GM04503 (cell line): ENCODE results near the gene UBE4B.
"Not testable (repeated sequence)": the region's sequence is repeated elsewhere in the genome, so short reads cannot be mapped to it uniquely, and the experiment has no call there.

Experiments used
- DNase-seq: peaks from one replicate; pipeline ENCODE4 v3.0.0-alpha.2; 2012; ENCODE audit warnings: low read depth

The UBE4B gene

GRCh38 chr1:10210841-10211804 lies 178.4 kb downstream of the UBE4B start:
- peak; percentile 88 for DNase-seq

- DNase-seq, result no peak
Measured at GRCh38 chr1:10211805-10212410, 179.2 kb downstream of the UBE4B start.

- no peak for DNase-seq
Measured at GRCh38 chr1:10212476-10212875, 179.7 kb downstream of the UBE4B start.

GRCh38 chr1:10213186-10213705 lies 180.5 kb downstream of the UBE4B start:
- no peak for DNase-seq

DNA sequence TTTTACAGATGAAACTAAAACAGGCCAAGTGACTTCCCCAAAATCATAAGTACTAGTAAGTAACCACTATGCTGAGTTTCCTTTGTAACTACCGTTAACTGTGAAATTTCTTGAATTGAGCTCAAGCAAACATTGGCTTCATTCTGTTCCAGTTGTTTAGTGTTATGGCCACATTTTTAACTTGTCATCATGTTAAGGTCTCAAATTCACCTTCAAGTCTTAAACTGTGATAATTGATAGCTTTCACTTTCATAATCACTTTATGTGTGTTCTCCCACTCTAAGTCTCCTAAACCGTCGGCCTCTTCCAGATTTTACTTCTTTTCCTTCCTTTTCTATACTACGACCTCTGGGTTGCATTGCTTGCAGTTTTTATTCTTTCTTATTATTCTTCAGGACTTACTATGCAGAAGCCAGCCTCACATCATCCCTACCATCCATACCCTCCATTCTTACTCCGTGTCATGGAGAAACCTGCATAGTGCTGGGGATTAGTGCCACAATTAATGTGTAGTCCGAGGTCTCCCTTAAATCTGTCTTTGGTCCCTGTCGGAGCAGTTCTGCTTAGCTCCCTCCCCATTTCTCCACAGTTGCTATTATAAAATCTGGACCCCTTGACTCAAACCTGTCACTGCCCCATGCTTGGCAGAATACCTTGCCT lies 183.5 kb downstream of the UBE4B start:
- no peak for DNase-seq

DNA sequence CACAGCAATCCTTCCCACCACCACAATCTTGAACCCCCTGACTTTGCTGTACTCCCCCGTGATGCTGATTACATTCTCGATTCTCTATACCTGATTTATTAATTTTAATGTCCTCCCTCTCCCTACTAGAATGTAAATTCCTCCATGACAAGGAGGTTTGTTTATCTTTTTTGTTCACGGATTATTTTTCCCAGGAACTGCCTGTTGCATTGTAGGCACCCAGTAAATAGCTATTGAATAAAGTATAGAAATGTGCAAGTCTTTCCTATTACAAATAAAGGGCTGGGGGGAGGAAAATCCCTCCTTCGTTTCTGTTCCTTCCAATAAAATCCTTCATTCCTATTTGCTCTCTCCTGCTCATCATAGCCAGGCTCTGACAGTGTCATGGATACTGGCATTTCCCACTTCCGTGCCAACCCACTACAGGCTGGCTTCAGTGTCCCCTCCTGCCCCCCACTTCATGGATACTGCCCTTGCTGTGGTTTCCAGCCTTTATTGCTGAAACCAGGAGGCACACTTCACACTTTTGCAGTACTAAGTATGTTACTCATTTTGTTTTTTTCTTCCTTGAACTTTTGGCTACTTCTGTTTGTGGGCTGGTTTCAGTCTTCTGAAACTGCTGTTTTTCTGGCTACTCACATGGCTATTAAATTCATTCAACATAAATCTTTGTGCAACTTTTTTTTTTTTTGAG lies 185.1 kb downstream of the UBE4B start:
- peak; percentile 76 for DNase-seq

DNA sequence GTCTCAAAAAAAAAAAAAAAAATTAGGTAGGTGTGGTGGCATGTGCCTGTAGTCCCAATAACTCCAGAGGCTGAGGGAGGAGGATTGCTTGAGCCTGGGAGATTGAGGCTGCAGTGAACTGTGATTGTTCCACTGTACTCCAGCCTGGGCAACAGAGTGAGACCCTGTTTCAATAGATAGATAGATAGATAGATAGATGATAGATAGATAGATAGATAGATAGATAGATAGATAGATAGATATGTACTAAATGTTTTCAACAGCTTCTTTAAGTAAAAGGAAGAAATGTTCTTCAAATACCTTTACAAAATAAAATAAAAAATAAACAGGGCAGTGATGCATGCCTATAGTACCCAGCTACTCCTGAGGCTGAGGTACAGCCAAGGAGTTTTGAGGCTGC lies 187.4 kb downstream of the UBE4B start:
- no peak for DNase-seq

GRCh38 chr1:10220657-10221056 lies 187.9 kb downstream of the UBE4B start:
- DNase-seq, result not testable (repeated sequence)

DNA sequence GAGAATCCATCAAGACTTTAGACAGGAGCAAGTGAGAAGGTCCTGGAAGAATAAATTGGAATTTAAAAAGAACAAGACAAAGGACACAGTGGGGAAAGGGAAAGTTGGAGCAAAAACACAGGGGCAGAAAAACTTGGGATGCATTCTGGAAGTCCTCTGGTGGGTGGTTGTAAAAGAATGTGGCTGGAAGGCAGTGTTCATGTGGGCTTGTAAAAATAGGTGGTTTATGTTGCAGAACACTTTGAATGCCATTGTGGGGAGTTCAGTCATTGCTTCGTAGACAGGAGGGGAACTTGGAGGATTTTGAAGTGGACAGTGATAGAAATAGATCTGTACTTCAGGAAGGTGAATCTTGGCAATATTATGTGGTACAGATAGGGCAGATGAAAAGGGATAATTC lies 192.8 kb downstream of the UBE4B start:
- DNase-seq, result no peak

GRCh38 chr1:10228528-10228927 lies 195.8 kb downstream of the UBE4B start:
- no peak for DNase-seq

DNA sequence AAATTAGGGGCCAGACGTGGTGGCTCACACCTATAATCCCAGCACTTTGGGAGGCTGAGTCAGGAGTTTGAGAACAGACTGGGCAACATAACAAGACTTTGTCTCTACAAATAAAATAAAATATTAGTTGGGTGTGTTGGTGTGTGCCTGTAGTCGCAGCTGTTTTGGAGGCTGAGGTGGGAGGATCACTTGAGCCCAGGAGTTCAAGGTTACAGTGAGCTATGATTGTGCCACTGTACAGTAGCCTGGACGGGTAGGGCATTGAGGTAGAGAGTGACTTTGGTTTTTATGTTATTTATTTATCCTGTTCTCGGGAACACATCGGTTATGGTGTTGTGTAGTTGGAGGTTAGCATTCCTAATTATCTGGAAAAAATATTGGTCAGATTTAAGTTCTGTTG lies 197.1 kb downstream of the UBE4B start:
- no peak for DNase-seq
